Ovary (tissue), 9 donors: ENCODE results near the gene DSCAML1. TPM values are rescaled to one million over a fixed set of nuclear protein-coding genes. Genes with fewer than 3 reads are reported as not detected.

Experiments
- DNase-seq, 5 donors: peaks; one replicate each; pipeline ENCODE4 v3.0.0-alpha.2; 2019 to 2020
- H3K27ac ChIP-seq, 2 donors: fragments of 200-600 bp; one replicate each; pipeline versions ENCODE4 v1.5.1 to v1.8.0; 2019 to 2022
- H3K27me3 ChIP-seq: fragments of 200-600 bp; one replicate; pipeline ENCODE4 v1.8.0; 2022
- H3K36me3 ChIP-seq: fragments of 200-600 bp; sonication (generic); one replicate; pipeline ENCODE4 v1.5.1; 2019
- H3K4me1 ChIP-seq: one replicate; pipeline ENCODE4 v1.8.1; 2013; ENCODE audit warnings: mild to moderate bottlenecking, moderate library complexity; ENCODE audit not compliant: insufficient read depth
- H3K4me3 ChIP-seq: fragments of 200-600 bp; sonication (generic); one replicate; pipeline ENCODE4 v1.5.1; 2017
- H3K9me3 ChIP-seq, 2 donors: fragments of 200-600 bp in 1 of 2; sonication (generic) in 1 of 2; one replicate each; pipeline versions ENCODE4 v1.5.1 to v1.8.1; 2013 to 2019; ENCODE audit warnings: mild to moderate bottlenecking in 1 of 2, moderate library complexity in 1 of 2
- EP300 ChIP-seq: sonication (generic); formaldehyde crosslinking; IDR thresholded peaks from one replicate; pipeline ENCODE4 v1.6.1; 2017; ENCODE audit warnings: antibody characterized with exemption
- POLR2A ChIP-seq: fragments of 450-650 bp; IDR thresholded peaks from one replicate; pipeline ENCODE4 v1.6.1; 2017; ENCODE audit warnings: antibody characterized with exemption, mild to moderate bottlenecking, moderate library complexity
- WGBS, 3 donors: extraction: QIAGEN DNeasy Blood & Tissue Kit in 1 of 3; methylation state at CpG; one replicate each; pipeline versions ENCODE4 v1.1.5 to v1.1.7; 2013 to 2017; 5-methylcytosine and 5-hydroxymethylcytosine counted together
- intact Hi-C, 4 donors: fragments of 100-400 bp; cut with DNase I; formaldehyde crosslinking; loops; one replicate each; pipeline versions ENCODE4 v1.11.0 to v1.15.1; 2022 to 2023
- polyA plus RNA-seq, 2 donors: library from polyadenylated mRNA; stranded (reverse); fragments of 200-250 nt in 1 of 2; fragments of 350-450 nt in 1 of 2; fragmentation: Illumina TruSeq in 1 of 2; extraction: RNeasy Lipid Tissue Mini Kit (QIAGEN cat#74804) in 1 of 2; gene quantifications; one replicate each; pipeline ENCODE4 v1.2.3, GENCODE V29; 2013 to 2014
- total RNA-seq, 7 donors: library from RNA; depleted of rRNA in 2 of 7; stranded (reverse); fragments of >200 nt in 2 of 7; fragmentation: NEBNext Ultra II Directional in 3 of 7; extraction: Animal tissue kit (Norgen Biotek cat#: 25700) in 3 of 7; gene quantifications; one replicate each; pipeline versions ENCODE4 v1.1.0 to v1.2.4, GENCODE V29; 2016 to 2023
- TF ChIP-seq, protein P1 (sequence below), 3 donors: fragments of 450-650 bp in 2 of 3; fragments of 200-600 bp in 1 of 3; IDR thresholded peaks; one replicate each; pipeline versions ENCODE4 v1.5.1 to v1.8.0; 2016 to 2022; ENCODE audit warnings: antibody characterized with exemption in 3 of 3, mild to moderate bottlenecking in 1 of 3
- donor health status: DM: no; HTN: no; CAD: no; lungs with moderate emphysema.
- donor health status: DM: no; HTN: no; CAD: no.
- donor health status: Bipolar disorder and iron deficiency.
- donor health status: DM: yes; HTN: yes; CAD: no.
- donor health status: DM: no; HTN: no; CAD: no.
- donor health status: DM: yes; HTN: yes; CAD: no.

Gene DSCAML1
- total and polyA plus RNA-seq, 9 donors, result 0.77 to 16.5 (median 10.6) TPM

DNA sequence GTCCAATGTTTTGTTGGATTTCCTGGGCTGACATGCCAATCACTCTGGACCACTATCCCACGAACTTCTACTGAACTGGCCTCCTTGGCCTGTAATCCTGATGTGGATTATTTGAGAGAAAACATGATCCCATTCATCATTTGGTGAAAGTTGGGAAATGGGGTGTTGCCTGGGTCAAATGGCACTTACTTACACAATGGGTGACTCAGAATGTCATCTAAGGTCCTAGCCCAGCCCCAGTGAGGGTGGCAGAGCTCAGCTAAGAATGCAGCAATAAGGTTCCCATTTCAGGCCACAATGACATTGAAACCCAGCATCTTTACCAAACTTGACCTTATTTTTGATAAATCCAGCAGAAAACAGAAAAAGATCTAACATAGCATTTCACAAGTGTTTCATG lies 8.0 kb upstream of the DSCAML1 start:
- Histone ChIP-seq H3K27ac (no peak overlapping the region), H3K4me1 (peaks cover 4% of the 10 kb centered on the region), H3K27me3 (no peaks in the 10 kb centered on the region), H3K4me3 (no peak overlapping the region), H3K36me3 (no peaks in the 10 kb centered on the region), H3K9me3 (no peaks in the 10 kb centered on the region)
- WGBS, 3 donors, result 61 to 78% (median 74%) methylated on average over 1 of the region's 1 CpG
- intact Hi-C loops, result loop anchor here in 3 of 4 donors (5.0 to 10.0 kb wide), 3 partner anchors 247 to 380 kb away; no protein-coding TSS in a partner anchor
- no peak for DNase-seq
- TF ChIP-seq, protein P1, sequence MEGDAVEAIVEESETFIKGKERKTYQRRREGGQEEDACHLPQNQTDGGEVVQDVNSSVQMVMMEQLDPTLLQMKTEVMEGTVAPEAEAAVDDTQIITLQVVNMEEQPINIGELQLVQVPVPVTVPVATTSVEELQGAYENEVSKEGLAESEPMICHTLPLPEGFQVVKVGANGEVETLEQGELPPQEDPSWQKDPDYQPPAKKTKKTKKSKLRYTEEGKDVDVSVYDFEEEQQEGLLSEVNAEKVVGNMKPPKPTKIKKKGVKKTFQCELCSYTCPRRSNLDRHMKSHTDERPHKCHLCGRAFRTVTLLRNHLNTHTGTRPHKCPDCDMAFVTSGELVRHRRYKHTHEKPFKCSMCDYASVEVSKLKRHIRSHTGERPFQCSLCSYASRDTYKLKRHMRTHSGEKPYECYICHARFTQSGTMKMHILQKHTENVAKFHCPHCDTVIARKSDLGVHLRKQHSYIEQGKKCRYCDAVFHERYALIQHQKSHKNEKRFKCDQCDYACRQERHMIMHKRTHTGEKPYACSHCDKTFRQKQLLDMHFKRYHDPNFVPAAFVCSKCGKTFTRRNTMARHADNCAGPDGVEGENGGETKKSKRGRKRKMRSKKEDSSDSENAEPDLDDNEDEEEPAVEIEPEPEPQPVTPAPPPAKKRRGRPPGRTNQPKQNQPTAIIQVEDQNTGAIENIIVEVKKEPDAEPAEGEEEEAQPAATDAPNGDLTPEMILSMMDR (IDR thresholded peaks at IDR 0.05), result no peak
- TF ChIP-seq POLR2A (no peak), EP300 (no peak)

DNA sequence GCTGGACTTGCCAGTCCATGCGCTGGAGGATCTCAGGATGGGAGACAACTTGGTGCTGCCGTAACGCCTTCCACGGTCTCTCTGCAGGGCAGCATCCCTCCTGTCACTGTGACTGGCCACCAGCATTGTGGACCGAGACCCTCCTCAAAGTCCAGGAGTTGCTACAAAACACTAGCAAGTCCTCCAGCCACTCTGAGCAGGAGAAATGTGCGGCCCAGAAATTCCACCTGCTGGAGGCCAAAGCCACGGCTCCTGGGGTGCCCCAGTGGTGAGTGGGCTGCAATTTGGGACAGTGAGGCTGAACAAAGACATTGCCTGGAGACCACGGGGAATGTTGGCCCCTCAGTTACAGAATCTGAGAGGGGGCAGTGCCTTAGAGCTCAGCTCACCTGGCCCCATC lies 6.9 kb upstream of the DSCAML1 start:
- H3K27me3 ChIP-seq, result no peaks in the 10 kb centered on the region
- H3K4me1 ChIP-seq, result no peaks in the 10 kb centered on the region
- no peaks in the 10 kb centered on the region for H3K36me3 ChIP-seq
- H3K27ac ChIP-seq, result no peak overlapping the region
- H3K4me3 ChIP-seq, result no peak overlapping the region
- no peaks in the 10 kb centered on the region for H3K9me3 ChIP-seq
- DNase-seq, result no peak
- TF ChIP-seq EP300 (no peak), POLR2A (no peak)
- TF ChIP-seq, protein P1 (IDR thresholded peaks at IDR 0.05), result no peak
- intact Hi-C loops, result loop anchor here in 2 of 4 donors (2.0 to 10.0 kb wide), 2 partner anchors 55 to 379 kb away; no protein-coding TSS in a partner anchor
- 95 to 96% (median 95%) methylated on average over 8 of the region's 8 CpGs for WGBS, 3 donors

DNA sequence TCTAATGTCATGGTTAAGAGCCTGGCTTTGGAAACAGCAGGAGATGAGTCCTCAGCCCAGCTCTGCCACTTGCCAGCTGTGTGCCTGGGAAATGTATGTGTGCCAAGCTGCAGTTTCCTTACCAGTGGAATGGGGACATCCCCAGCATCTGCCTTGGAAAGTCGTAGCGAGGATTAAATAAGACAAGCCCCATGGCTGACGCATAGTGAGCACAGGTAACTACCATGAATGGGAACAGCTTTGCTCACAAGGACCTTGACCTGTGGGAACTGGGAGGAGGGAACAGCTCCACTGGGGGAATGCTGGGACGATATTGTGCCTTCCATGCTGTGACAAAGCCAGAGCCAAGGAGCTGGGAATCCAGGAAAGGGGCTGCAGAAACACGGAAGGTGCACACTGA lies 2.6 kb upstream of the DSCAML1 start:
- no peak for DNase-seq
- Histone ChIP-seq H3K27me3 (no peaks in the 10 kb centered on the region), H3K36me3 (no peaks in the 10 kb centered on the region), H3K4me1 (peaks cover 7% of the 10 kb centered on the region), H3K9me3 (no peaks in the 10 kb centered on the region), H3K4me3 (no peak overlapping the region), H3K27ac (no peak overlapping the region)
- no peak for TF ChIP-seq POLR2A
- TF ChIP-seq EP300, result no peak
- TF ChIP-seq, protein P1 (IDR thresholded peaks at IDR 0.05), result no peak
- 74 to 78% (median 75%) methylated on average over 5 of the region's 5 CpGs for WGBS, 3 donors
- intact Hi-C loops, result loop anchor here in 2 of 4 donors (5.0 to 10.0 kb wide), 2 partner anchors 258 to 375 kb away; no protein-coding TSS in a partner anchor

DNA sequence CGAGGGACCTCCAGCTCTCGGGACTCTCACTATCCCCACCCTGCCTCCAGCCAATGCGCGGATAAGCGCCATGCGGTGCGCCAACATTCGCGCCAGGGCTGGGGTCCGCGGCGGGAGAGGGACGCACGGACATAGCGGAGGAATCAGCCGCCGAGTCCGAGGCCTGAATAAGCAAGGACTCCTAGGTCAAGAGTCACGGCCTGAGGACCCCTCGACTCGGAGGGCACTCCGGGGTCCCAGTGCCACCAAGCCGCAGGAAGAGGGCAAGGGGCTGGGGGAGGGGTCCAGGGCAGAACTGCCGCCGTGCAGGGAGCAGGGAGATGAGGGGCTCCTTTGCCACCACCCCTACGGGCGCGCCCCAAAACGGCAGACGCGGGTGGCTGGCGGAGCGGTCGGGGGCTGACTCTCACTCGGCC lies 552 bp downstream of the DSCAML1 start:
- 0 to 2% (median 1%) methylated on average over 23 to 35 of the region's 35 CpGs for WGBS, 3 donors
- no peak for DNase-seq
- intact Hi-C loops, result loop anchor here in 1 of 4 donors (5.0 kb wide), 1 partner anchor 261 kb away; no protein-coding TSS in a partner anchor
- H3K27ac ChIP-seq, result no peak overlapping the region
- no peaks in the 10 kb centered on the region for H3K36me3 ChIP-seq
- H3K4me1 ChIP-seq, result peaks cover 7% of the 10 kb centered on the region
- H3K27me3 ChIP-seq, result no peaks in the 10 kb centered on the region
- TF ChIP-seq POLR2A (no peak), EP300 (no peak)
- TF ChIP-seq, protein P1 (IDR thresholded peaks at IDR 0.05), result no peak
- H3K4me3 ChIP-seq, result peak overlapping the region; percentile 17
- no peaks in the 10 kb centered on the region for H3K9me3 ChIP-seq
